ENCODE measurements around the gene EPS15. TPM values are rescaled to one million over a fixed set of nuclear protein-coding genes. Genes with fewer than 3 reads are reported as not detected.
A peak's percentile ranks its signal among the peaks of the same experiment; 100 is the strongest.

EPS15 gene
- total and polyA plus RNA-seq, 11 donors = 19.9 to 80.6 (median 67.8) TPM

- peak overlapping the region in 8 of 12 donors; percentile 13 to 96 (median 84) for H3K4me3 ChIP-seq
- ATAC-seq (no peak), DNase-seq (no peak)
- peak overlapping the region; percentile 18 to 97 (median 92) for H3K27ac ChIP-seq
- H3K9me3 ChIP-seq = no peaks in the 10 kb centered on the region
- intact Hi-C loops (cut with DNase I) = loop anchor here in 8 of 10 donors (5.0 to 10.0 kb wide), 10 partner anchors 44 to 551 kb away; partner anchors contain the start of genes OSBPL9 (in 3 of the 8), FAF1 (in 1 of the 8) and RNF11 (in 1 of the 8)
- peaks cover 9 to 86% (median 56%) of the 10 kb centered on the region in 12 donors for H3K4me1 ChIP-seq
- TF ChIP-seq POLR2A (IDR thresholded peaks at IDR 0.05) (no peak), CTCF (IDR thresholded peaks at IDR 0.05) (no peak)
- no peaks in the 10 kb centered on the region for H3K36me3 ChIP-seq
- H3K27me3 ChIP-seq = no peaks in the 10 kb centered on the region
Observed at GRCh38 chr1:51515982-51516648, 3.0 kb downstream of the EPS15 start.

DNA sequence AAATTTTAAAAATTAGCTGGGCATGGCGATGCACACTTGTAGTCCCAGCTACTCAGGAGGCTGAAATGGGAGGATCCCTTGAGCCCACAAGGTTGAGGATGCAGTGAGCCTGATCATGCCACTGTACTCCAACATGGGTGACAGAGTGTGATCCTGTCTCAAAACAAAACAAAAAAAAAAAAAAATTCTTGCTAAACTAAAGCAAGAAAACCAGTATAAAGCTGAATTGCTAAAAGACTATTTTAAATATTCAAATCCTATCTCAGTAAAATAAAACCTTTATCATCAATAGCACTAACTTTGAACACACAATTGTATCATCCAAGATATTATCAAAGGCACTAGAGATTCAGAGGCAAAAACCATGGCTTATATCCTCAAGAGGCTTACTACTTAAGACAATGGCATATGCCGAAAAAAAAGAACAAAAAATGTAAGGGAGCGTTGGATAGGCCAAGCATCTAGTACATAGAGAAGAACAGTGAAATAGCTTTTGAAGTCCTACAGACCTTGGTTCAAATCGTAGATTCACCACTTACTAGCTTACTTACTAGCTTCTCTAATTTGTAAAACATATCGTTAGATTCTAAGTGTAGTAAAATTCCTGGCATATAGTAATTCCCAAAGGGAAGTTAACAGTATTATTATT is 3.6 kb downstream of the EPS15 start:
- intact Hi-C loops (cut with DNase I) = loop anchor here in 8 of 10 donors (5.0 to 10.0 kb wide), 10 partner anchors 43 to 551 kb away; partner anchors contain the start of genes OSBPL9 (in 3 of the 8), FAF1 (in 1 of the 8) and RNF11 (in 1 of the 8)
- DNase-seq = no peak
- Histone ChIP-seq H3K27me3 (no peaks in the 10 kb centered on the region), H3K4me1 (peaks cover 9 to 83% (median 55%) of the 10 kb centered on the region in 12 donors), H3K36me3 (no peaks in the 10 kb centered on the region), H3K9me3 (no peaks in the 10 kb centered on the region), H3K4me3 (peak overlapping the region in 10 of 12 donors; percentile 1 to 95 (median 60)), H3K27ac (peak overlapping the region in 11 of 12 donors; percentile 39 to 97 (median 93))
- no peak for ATAC-seq
- TF ChIP-seq CTCF (IDR thresholded peaks at IDR 0.05) (no peak), POLR2A (IDR thresholded peaks at IDR 0.05) (no peak)
- WGBS, 4 donors = 36 to 58% (median 45%) methylated on average over 5 of the region's 5 CpGs

DNA sequence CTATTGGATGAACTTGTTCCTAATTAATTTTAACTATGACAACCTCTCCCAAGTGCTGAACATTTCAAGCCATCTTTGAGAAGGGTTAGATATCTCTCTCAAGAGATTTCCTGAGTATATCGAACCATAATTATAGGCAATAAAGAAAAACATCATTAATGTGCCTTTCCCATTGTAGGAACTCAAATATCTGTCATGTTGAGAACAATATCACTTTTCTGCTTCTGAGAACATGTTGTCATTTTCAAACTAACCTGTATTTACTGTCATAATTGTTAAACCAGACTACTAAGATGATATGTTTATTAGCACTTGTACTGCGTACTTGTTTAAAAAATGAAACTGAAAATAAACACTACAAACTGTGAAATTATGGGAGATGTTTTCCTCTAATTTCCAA is 4.3 kb downstream of the EPS15 start:
- Histone ChIP-seq H3K4me3 (peak overlapping the region in 11 of 12 donors; percentile 4 to 95 (median 31)), H3K4me1 (peaks cover 9 to 80% (median 60%) of the 10 kb centered on the region in 12 donors), H3K9me3 (no peaks in the 10 kb centered on the region), H3K27ac (peak overlapping the region; percentile 14 to 97 (median 92)), H3K27me3 (no peaks in the 10 kb centered on the region), H3K36me3 (no peaks in the 10 kb centered on the region)
- DNase-seq (no peak), ATAC-seq (no peak)
- intact Hi-C loops (cut with DNase I) = loop anchor here in 8 of 10 donors (5.0 to 10.0 kb wide), 10 partner anchors 42 to 550 kb away; partner anchors contain the start of genes OSBPL9 (in 3 of the 8), FAF1 (in 1 of the 8) and RNF11 (in 1 of the 8)
- TF ChIP-seq POLR2A (IDR thresholded peaks at IDR 0.05) (no peak), CTCF (IDR thresholded peaks at IDR 0.05) (no peak)
- WGBS, 4 donors = 18 to 37% (median 25%) methylated on average over 2 of the region's 2 CpGs

DNA sequence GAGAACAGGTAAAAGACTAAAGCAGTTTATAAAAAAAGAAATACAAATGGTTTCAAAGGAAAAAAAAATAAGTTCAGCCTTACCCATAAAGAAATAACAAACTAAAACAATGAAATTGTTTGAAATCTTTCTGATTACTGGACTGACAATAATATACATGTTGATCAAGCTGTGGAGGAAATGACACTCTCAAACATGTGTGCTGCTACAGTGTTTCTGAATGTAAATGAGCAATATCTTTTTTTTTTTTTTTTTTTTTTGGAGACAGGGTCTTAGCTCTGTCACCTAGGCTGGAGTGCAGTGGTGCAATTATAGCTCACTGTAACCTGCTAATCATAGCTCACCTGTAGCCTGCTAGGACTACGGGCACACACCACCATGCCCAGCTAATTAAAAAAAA is 6.5 kb downstream of the EPS15 start:
- Histone ChIP-seq H3K27me3 (no peaks in the 10 kb centered on the region), H3K4me1 (peaks cover 9 to 89% (median 67%) of the 10 kb centered on the region in 12 donors), H3K4me3 (no peak overlapping the region), H3K9me3 (no peaks in the 10 kb centered on the region), H3K27ac (no peak overlapping the region), H3K36me3 (no peaks in the 10 kb centered on the region)
- DNase-seq = no peak
- intact Hi-C loops (cut with DNase I) = loop anchor here in 4 of 10 donors (10.0 kb wide), 5 partner anchors 88 to 548 kb away; partner anchors contain the start of genes FAF1 (in 1 of the 4), OSBPL9 (in 1 of the 4) and RNF11 (in 1 of the 4)
- WGBS, 4 donors = 68 to 88% (median 78%) methylated on average over 1 of the region's 1 CpG
- TF ChIP-seq CTCF (IDR thresholded peaks at IDR 0.05) (no peak), POLR2A (IDR thresholded peaks at IDR 0.05) (no peak)
- no peak for ATAC-seq
